ENCODE results near the gene STN1. TPM values are rescaled to one million over a fixed set of nuclear protein-coding genes. Genes with fewer than 3 reads are reported as not detected.

Gene STN1
- total RNA-seq, 2 experiments from 2014 or later: 46.5 to 50.9 TPM

GRCh38 chr10:103870516-103870915 lies 47.5 kb downstream of the STN1 start:
- Mint-ChIP-seq H3K27me3 (no peaks in the 10 kb centered on the region), H3K4me1 (no peaks in the 10 kb centered on the region), H3K9me3 (peaks cover under 1% of the 10 kb centered on the region), H3K36me3 (ENCODE audit: low read depth) (peaks cover 5% of the 10 kb centered on the region), H3K27ac (no peak overlapping the region), H3K4me3 (no peak overlapping the region)
- CTCF ChIA-PET: no interaction called here
- DNase-seq: no peak
- POLR2A ChIA-PET: no interaction called here

- no peak overlapping the region for H3K4me3 Mint-ChIP-seq
- no peak for DNase-seq
- CTCF ChIA-PET: interaction anchor here (0.9 kb wide), 1 partner anchor 96 kb away, joined by 3 read pairs; no protein-coding TSS in a partner anchor
Measured at GRCh38 chr10:103869336-103869735, 48.6 kb downstream of the STN1 start.

GRCh38 chr10:103868200-103868599 lies 49.8 kb downstream of the STN1 start:
- Mint-ChIP-seq H3K27ac (no peak overlapping the region), H3K4me3 (no peak overlapping the region), H3K27me3 (peaks cover 2% of the 10 kb centered on the region), H3K9me3 (peaks cover 10% of the 10 kb centered on the region), H3K36me3 (ENCODE audit: low read depth) (peaks cover 7% of the 10 kb centered on the region), H3K4me1 (no peaks in the 10 kb centered on the region)
- POLR2A ChIA-PET: no interaction called here
- no peak for DNase-seq
- CTCF ChIA-PET: interaction anchor here (0.6 to 1.1 kb wide), 3 partner anchors 12 to 169 kb away, joined by 3 read pairs; no protein-coding TSS in a partner anchor

More at GRCh38 chr10:103869336-103869735, 48.6 kb downstream of the STN1 start:
- POLR2A ChIA-PET: no interaction called here
- Mint-ChIP-seq H3K4me1 (no peaks in the 10 kb centered on the region), H3K27ac (no peak overlapping the region), H3K36me3 (ENCODE audit: low read depth) (peaks cover 7% of the 10 kb centered on the region), H3K27me3 (peaks cover 2% of the 10 kb centered on the region), H3K9me3 (peaks cover 10% of the 10 kb centered on the region)

DNA sequence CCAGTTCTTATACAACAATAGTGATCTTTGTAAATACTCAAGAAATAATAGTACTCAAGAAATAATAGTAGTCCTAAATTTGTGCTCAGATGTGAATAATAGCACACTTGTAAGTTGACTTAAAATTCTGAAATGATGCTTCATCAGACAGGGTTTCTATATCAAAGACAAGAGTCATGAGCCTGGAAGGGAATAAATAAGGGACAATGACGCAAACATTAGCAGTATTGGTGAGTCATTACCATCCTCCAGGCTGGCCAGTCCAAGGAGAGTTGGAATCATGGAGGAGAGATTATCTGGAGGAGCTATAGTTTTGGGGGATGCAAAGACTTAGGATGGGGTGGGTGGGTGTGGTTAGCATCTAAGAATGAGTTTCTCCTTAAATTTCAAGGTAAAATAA lies 56.5 kb downstream of the STN1 start:
- Mint-ChIP-seq H3K9me3 (peaks cover 10% of the 10 kb centered on the region), H3K27me3 (peaks cover 35% of the 10 kb centered on the region), H3K4me3 (no peak overlapping the region), H3K36me3 (ENCODE audit: low read depth) (peaks cover 2% of the 10 kb centered on the region), H3K4me1 (no peaks in the 10 kb centered on the region), H3K27ac (no peak overlapping the region)
- ChIA-PET POLR2A (no interaction called here), CTCF (interaction anchor here (2.0 kb wide), 1 partner anchor 148 kb away, joined by 16 read pairs; no protein-coding TSS in a partner anchor)
- DNase-seq: no peak

DNA sequence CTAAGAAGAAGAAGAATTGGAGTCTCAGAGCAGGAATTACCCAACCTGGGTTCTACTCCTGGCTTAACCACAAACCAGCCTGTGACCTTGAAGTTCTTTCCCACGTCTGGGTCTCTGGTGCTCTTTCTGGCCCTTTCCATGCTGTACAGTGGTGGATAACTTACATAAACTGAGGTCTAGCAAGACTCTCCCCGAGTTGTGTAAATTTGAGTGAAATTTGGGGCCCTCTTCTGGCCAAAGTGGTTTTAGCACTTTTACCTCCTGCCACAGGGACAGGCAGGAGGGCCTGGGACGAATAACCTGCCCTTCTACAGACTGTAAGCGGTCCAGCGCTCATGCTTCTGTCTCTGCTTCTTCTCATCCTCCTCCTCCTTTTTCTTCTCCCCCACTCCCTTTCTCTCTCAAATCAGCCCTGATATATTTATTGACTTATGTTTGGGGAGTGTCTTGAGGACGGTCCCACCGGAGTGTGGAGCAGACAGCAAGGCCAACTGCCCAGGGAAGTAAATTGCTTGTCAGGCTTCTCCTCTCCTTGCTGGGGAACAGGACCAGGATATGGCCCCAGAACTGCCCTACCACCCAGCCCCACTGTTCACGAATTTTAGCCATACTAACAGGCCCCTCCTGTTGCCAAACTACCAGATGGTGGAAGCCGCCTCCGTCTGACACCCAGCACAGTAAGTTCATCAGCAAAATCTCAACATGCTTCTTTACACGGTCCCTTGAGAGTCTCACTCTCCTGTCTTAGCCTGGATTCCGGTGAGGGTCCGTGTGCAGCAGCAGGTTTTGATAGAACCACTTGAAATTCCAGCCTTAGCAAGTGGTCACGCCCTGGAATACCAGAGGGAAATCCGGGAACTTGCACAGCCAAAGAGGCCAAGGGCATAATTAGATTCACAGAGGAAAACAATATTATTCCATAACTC lies 58.6 kb downstream of the STN1 start:
- peak; percentile 76 for DNase-seq
- H3K27ac Mint-ChIP-seq: no peak overlapping the region
- no peak overlapping the region for H3K4me3 Mint-ChIP-seq
- H3K36me3 Mint-ChIP-seq (ENCODE audit: low read depth): no peaks in the 10 kb centered on the region
- H3K27me3 Mint-ChIP-seq: peaks cover 44% of the 10 kb centered on the region
- POLR2A ChIA-PET: no interaction called here
- CTCF ChIA-PET: interaction anchor here (1.0 to 1.6 kb wide), 3 partner anchors 37 to 200 kb away, joined by 3 to 14 read pairs (median 3); no protein-coding TSS in a partner anchor
- H3K4me1 Mint-ChIP-seq: peaks cover 8% of the 10 kb centered on the region
- H3K9me3 Mint-ChIP-seq: no peaks in the 10 kb centered on the region

- Mint-ChIP-seq H3K27ac (no peak overlapping the region), H3K9me3 (no peaks in the 10 kb centered on the region), H3K36me3 (ENCODE audit: low read depth) (no peaks in the 10 kb centered on the region), H3K4me1 (peaks cover 13% of the 10 kb centered on the region), H3K4me3 (no peak overlapping the region), H3K27me3 (peaks cover 55% of the 10 kb centered on the region)
- CTCF ChIA-PET: interaction anchor here (0.8 to 2.1 kb wide), 6 partner anchors 36 to 199 kb away, joined by 3 to 14 read pairs (median 3); no protein-coding TSS in a partner anchor
- DNase-seq: no peak
- POLR2A ChIA-PET: no interaction called here
Measured at GRCh38 chr10:103858360-103858759, 59.6 kb downstream of the STN1 start.

- CTCF ChIA-PET: interaction anchor here (0.6 to 2.1 kb wide), 11 partner anchors 9 to 281 kb away, joined by 3 to 10 read pairs (median 3); no protein-coding TSS in a partner anchor
- peaks cover 68% of the 10 kb centered on the region for H3K27me3 Mint-ChIP-seq
Measured at GRCh38 chr10:103856797-103857170, 61.2 kb downstream of the STN1 start.

GRCh38 chr10:103855852-103856796 lies 61.9 kb downstream of the STN1 start:
- DNase-seq: no peak
- CTCF ChIA-PET: interaction anchor here (0.7 to 1.5 kb wide), 8 partner anchors 8 to 196 kb away, joined by 3 to 10 read pairs (median 3); no protein-coding TSS in a partner anchor
- Mint-ChIP-seq H3K36me3 (ENCODE audit: low read depth) (no peaks in the 10 kb centered on the region), H3K4me3 (peak overlapping the region; percentile 19), H3K9me3 (no peaks in the 10 kb centered on the region), H3K27me3 (peaks cover 71% of the 10 kb centered on the region), H3K27ac (no peak overlapping the region), H3K4me1 (peaks cover 13% of the 10 kb centered on the region)
- POLR2A ChIA-PET: no interaction called here

More at GRCh38 chr10:103856797-103857170, 61.2 kb downstream of the STN1 start:
- no peak for DNase-seq
- Mint-ChIP-seq H3K36me3 (ENCODE audit: low read depth) (no peaks in the 10 kb centered on the region), H3K4me1 (peaks cover 13% of the 10 kb centered on the region), H3K4me3 (no peak overlapping the region), H3K9me3 (no peaks in the 10 kb centered on the region), H3K27ac (no peak overlapping the region)
- POLR2A ChIA-PET: no interaction called here

DNA sequence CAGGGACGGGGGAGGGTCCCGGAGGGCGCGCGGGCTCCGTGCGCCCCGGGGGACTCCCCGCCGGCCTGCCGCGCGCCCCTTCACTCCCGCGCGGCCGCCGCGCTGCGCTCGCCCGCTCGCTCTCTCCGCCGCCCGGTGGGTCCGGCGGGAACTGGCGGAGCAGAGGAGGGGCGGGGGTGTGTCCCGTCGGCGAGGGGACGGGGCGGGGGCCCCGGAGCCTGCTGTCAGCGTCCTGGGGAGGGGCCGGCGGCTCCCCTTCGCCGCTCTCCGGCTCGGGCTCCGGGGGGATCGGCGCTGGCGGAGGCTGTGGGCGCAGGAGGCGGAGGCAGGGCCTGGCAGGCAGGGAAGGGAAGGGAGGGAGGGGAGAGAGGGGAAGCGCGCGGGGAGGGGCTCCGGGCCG lies 62.6 kb downstream of the STN1 start, which contains the start of gene SH3PXD2A:
Gene SH3PXD2A, minus strand, starts transcription at position 153 of the 400 bp plus-strand sequence. CDS start 310 bp downstream, outside the sequence.
- peaks cover 13% of the 10 kb centered on the region for H3K4me1 Mint-ChIP-seq
- ChIA-PET CTCF (interaction anchor here (0.6 to 1.8 kb wide), 6 partner anchors 13 to 108 kb away, joined by 3 to 5 read pairs (median 3); no protein-coding TSS in a partner anchor), POLR2A (no interaction called here)
- H3K9me3 Mint-ChIP-seq: no peaks in the 10 kb centered on the region
- DNase-seq: peak; percentile 18
- H3K36me3 Mint-ChIP-seq (ENCODE audit: low read depth): no peaks in the 10 kb centered on the region
- H3K27me3 Mint-ChIP-seq: peaks cover 71% of the 10 kb centered on the region
- peak within 1 kb of the TSS; percentile 71 for H3K4me3 Mint-ChIP-seq
- H3K27ac Mint-ChIP-seq: no peak within 1 kb of the TSS

GRCh38 chr10:103854686-103855391 lies 63.1 kb downstream of the STN1 start:
- Mint-ChIP-seq H3K36me3 (ENCODE audit: low read depth) (no peaks in the 10 kb centered on the region), H3K27me3 (peaks cover 76% of the 10 kb centered on the region), H3K4me1 (peaks cover 13% of the 10 kb centered on the region), H3K4me3 (peak overlapping the region; percentile 71), H3K27ac (no peak overlapping the region), H3K9me3 (no peaks in the 10 kb centered on the region)
- DNase-seq: no peak
- POLR2A ChIA-PET: no interaction called here
- CTCF ChIA-PET: interaction anchor here (0.6 to 1.8 kb wide), 12 partner anchors 12 to 575 kb away, joined by 3 to 5 read pairs (median 3); no protein-coding TSS in a partner anchor

- H3K4me3 Mint-ChIP-seq: peak overlapping the region; percentile 71
- H3K36me3 Mint-ChIP-seq (ENCODE audit: low read depth): no peaks in the 10 kb centered on the region
- H3K9me3 Mint-ChIP-seq: no peaks in the 10 kb centered on the region
- H3K27me3 Mint-ChIP-seq: peaks cover 76% of the 10 kb centered on the region
- DNase-seq: no peak
- no peak overlapping the region for H3K27ac Mint-ChIP-seq
- peaks cover 13% of the 10 kb centered on the region for H3K4me1 Mint-ChIP-seq
- POLR2A ChIA-PET: no interaction called here
- CTCF ChIA-PET: interaction anchor here (0.8 to 1.8 kb wide), 10 partner anchors 11 to 125 kb away, joined by 3 to 5 read pairs (median 3); no protein-coding TSS in a partner anchor
Measured at GRCh38 chr10:103854265-103854685, 63.7 kb downstream of the STN1 start.
